22Rv1 (cell line): ENCODE data around the gene LARP1.
"Not testable (repeated sequence)": the region's sequence is repeated elsewhere in the genome, so short reads cannot be mapped to it uniquely, and the experiment has no call there.

Source experiments
- H3K27ac ChIP-seq: fragments of 450-650 bp; 2 replicates; pipeline ENCODE4 v1.5.1; 2017
- CTCF ChIP-seq: fragments of 450-650 bp; IDR thresholded peaks from 2 replicates; pipeline ENCODE4 v1.5.1; 2017; ENCODE audit warnings: mild to moderate bottlenecking
- ZFX ChIP-seq: fragments of 450-650 bp; IDR thresholded peaks from 2 replicates; pipeline ENCODE4 v1.6.1; 2017; ENCODE audit warnings: antibody characterized with exemption, borderline replicate concordance

Gene LARP1

GRCh38 chr5:154723740-154724505, 31.3 kb upstream of the LARP1 start:
- TF ChIP-seq ZFX (no peak), CTCF (no peak)
- no peak overlapping the region for H3K27ac ChIP-seq

GRCh38 chr5:154727361-154727760, 27.8 kb upstream of the LARP1 start:
- TF ChIP-seq CTCF = no peak
- no peak for TF ChIP-seq ZFX
- H3K27ac ChIP-seq = no peak overlapping the region

- H3K27ac ChIP-seq = no peak overlapping the region
- TF ChIP-seq ZFX (no peak), CTCF (no peak)
These were observed 26.1 kb upstream of the LARP1 start for GRCh38 chr5:154728939-154729588.

- H3K27ac ChIP-seq = no peak overlapping the region
- no peak for TF ChIP-seq CTCF
- no peak for TF ChIP-seq ZFX
These were observed 25.6 kb upstream of the LARP1 start for GRCh38 chr5:154729613-154730012.

- not testable (repeated sequence) for H3K27ac ChIP-seq
These were observed 24.4 kb upstream of the LARP1 start for GRCh38 chr5:154730761-154731160.

- TF ChIP-seq ZFX = no peak
- TF ChIP-seq CTCF = no peak
These were observed 23.0 kb upstream of the LARP1 start for GRCh38 chr5:154732212-154732611.

GRCh38 chr5:154734370-154735248, 20.6 kb upstream of the LARP1 start:
- H3K27ac ChIP-seq = no peak overlapping the region
- TF ChIP-seq CTCF = no peak

More at GRCh38 chr5:154732212-154732611, 23.0 kb upstream of the LARP1 start:
- H3K27ac ChIP-seq = no peak overlapping the region

GRCh38 chr5:154735362-154735761, 19.8 kb upstream of the LARP1 start:
- H3K27ac ChIP-seq = not testable (repeated sequence)

- not testable (repeated sequence) for H3K27ac ChIP-seq
These were observed 18.8 kb upstream of the LARP1 start for GRCh38 chr5:154736372-154736771.
